Lung (tissue), 12 donors: ENCODE measurements around the gene PNPLA2. TPM values are rescaled to one million over a fixed set of nuclear protein-coding genes. Genes with fewer than 3 reads are reported as not detected.

Experiments
- ATAC-seq: fragments of 200-7000 bp; cut with Tn5 transposase; one replicate; pipeline ENCODE4 v1.9.1; 2020; ENCODE audit warnings: moderate number of reproducible peaks; ENCODE audit not compliant: insufficient read depth, low FRiP score
- DNase-seq, 3 donors: peaks; one replicate each; pipeline ENCODE4 v3.0.0-alpha.2; 2013 to 2017
- H3K27ac ChIP-seq, 2 donors: one replicate each; pipeline ENCODE4 v1.5.1; 2013; ENCODE audit warnings: mild to moderate bottlenecking in 2 of 2, moderate library complexity in 2 of 2, control low read depth in 1 of 2, inconsistent platforms in 1 of 2, low read depth in 1 of 2, low read length in 1 of 2
- H3K27me3 ChIP-seq, 3 donors: one replicate each; pipeline ENCODE4 v1.5.1; 2013; ENCODE audit warnings: low read length in 2 of 3; ENCODE audit not compliant: control insufficient read depth in 3 of 3, insufficient read depth in 3 of 3
- H3K36me3 ChIP-seq, 4 donors: one replicate each; pipeline ENCODE4 v1.5.1; 2013; ENCODE audit warnings: low read length in 4 of 4, mild to moderate bottlenecking in 1 of 4, moderate library complexity in 1 of 4; ENCODE audit not compliant: control insufficient read depth in 4 of 4, insufficient read depth in 4 of 4
- H3K4me1 ChIP-seq, 5 donors: one replicate each; pipeline ENCODE4 v1.5.1; 2013; ENCODE audit warnings: low read length in 5 of 5, mild to moderate bottlenecking in 2 of 5, moderate library complexity in 1 of 5; ENCODE audit not compliant: control insufficient read depth in 5 of 5, insufficient read depth in 5 of 5
- H3K4me3 ChIP-seq: one replicate; pipeline ENCODE4 v1.5.1; 2013; ENCODE audit warnings: mild to moderate bottlenecking, control low read depth, moderate library complexity
- H3K9ac ChIP-seq, 2 donors: one replicate each; pipeline ENCODE4 v1.5.1; 2013; ENCODE audit warnings: low read length in 2 of 2, control low read depth in 1 of 2; ENCODE audit not compliant: insufficient read depth in 1 of 2
- H3K9me3 ChIP-seq, 4 donors: one replicate each; pipeline ENCODE4 v1.5.1; 2013; ENCODE audit warnings: low read length in 3 of 4, mild to moderate bottlenecking in 1 of 4, moderate library complexity in 1 of 4; ENCODE audit not compliant: control insufficient read depth in 4 of 4, insufficient read depth in 3 of 4
- WGBS, 2 donors: extraction: QIAGEN DNeasy Blood & Tissue Kit; methylation state at CpG; one replicate each; pipeline ENCODE4 v1.1.7; 2013; 5-methylcytosine and 5-hydroxymethylcytosine counted together
- polyA plus RNA-seq, 2 donors: library from polyadenylated mRNA; stranded (reverse); fragments of 200-250 nt; gene quantifications; one replicate each; pipeline ENCODE4 v1.2.1, GENCODE V29; 2013
- total RNA-seq, 2 donors: library from RNA; depleted of rRNA in 1 of 2; stranded (reverse); fragments of >200 nt in 1 of 2; gene quantifications; one replicate each; pipeline ENCODE4 v1.2.1, GENCODE V29; 2014 to 2021
- TF ChIP-seq, protein P1 (sequence below): IDR thresholded peaks from 2 replicates; pipeline ENCODE4 v1.5.1; 2012; ENCODE audit warnings: mild to moderate bottlenecking; ENCODE audit errors: control extremely low read depth, extremely low read depth
- donor health status: control.
- donor health status: control.
- donor health status: Bipolar disorder and iron deficiency.
- donor health status: healthy.
- donor health status: DM: yes; HTN: yes; CAD: no.

PNPLA2 gene
- total and polyA plus RNA-seq, 4 donors, result 65.1 to 160 (median 84.2) TPM

DNA sequence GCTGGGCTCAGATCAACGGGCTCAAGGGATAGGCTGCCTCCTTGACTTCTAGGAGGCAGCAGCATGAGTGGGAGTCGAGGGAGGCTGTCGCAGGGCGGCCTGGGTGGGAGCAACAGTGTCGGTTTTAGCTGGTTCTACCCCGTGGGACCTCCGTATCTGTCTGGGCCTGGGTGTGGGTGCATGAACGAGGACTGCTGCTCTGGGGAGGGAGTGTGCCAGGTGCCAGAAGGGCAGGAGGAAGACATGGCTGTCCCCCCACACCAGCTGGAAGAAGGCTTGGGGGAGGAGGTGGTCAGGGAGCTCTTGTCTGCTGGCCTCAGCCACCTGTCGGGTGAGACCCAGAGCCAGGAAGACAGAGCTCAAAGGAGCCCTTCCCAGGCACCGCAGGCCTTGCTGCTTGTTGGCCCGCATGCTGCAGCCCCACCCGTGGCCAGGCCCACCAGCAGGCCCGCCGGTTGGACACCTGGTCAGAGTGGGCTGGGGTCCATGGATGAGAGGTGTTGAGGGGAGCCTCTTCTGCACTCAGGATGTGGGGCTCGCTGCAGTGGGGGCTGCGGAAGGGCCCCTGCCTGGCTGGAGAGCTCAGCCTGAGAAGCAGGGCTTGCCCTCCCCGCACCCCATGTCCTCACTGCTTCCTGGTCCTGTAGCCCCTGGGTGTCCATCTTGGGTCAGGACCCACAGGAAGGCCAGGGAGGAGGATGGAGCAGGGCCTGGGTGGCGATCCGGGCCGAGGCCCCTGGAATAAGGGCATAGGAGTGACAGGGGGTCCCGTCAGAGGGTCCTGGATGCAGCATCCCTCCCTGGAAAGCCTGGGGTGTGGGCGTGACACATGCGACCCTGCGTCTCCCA lies 32.3 kb upstream of the PNPLA2 start:
- H3K27me3 ChIP-seq, result no peaks in the 10 kb centered on the region
- peaks cover 0 to 7% (median 3%) of the 10 kb centered on the region in 5 donors for H3K4me1 ChIP-seq
- H3K27ac ChIP-seq, result no peak overlapping the region
- no peak overlapping the region for H3K9ac ChIP-seq
- H3K4me3 ChIP-seq, result no peak overlapping the region
- no peaks in the 10 kb centered on the region for H3K9me3 ChIP-seq
- TF ChIP-seq, protein P1, sequence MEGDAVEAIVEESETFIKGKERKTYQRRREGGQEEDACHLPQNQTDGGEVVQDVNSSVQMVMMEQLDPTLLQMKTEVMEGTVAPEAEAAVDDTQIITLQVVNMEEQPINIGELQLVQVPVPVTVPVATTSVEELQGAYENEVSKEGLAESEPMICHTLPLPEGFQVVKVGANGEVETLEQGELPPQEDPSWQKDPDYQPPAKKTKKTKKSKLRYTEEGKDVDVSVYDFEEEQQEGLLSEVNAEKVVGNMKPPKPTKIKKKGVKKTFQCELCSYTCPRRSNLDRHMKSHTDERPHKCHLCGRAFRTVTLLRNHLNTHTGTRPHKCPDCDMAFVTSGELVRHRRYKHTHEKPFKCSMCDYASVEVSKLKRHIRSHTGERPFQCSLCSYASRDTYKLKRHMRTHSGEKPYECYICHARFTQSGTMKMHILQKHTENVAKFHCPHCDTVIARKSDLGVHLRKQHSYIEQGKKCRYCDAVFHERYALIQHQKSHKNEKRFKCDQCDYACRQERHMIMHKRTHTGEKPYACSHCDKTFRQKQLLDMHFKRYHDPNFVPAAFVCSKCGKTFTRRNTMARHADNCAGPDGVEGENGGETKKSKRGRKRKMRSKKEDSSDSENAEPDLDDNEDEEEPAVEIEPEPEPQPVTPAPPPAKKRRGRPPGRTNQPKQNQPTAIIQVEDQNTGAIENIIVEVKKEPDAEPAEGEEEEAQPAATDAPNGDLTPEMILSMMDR, result no peak
- DNase-seq (no peak), ATAC-seq (no peak)
- peaks cover 0 to 4% (median 0%) of the 10 kb centered on the region in 4 donors for H3K36me3 ChIP-seq
- 81 to 89% methylated on average over 23 to 24 of the region's 24 CpGs for WGBS, 2 donors

DNA sequence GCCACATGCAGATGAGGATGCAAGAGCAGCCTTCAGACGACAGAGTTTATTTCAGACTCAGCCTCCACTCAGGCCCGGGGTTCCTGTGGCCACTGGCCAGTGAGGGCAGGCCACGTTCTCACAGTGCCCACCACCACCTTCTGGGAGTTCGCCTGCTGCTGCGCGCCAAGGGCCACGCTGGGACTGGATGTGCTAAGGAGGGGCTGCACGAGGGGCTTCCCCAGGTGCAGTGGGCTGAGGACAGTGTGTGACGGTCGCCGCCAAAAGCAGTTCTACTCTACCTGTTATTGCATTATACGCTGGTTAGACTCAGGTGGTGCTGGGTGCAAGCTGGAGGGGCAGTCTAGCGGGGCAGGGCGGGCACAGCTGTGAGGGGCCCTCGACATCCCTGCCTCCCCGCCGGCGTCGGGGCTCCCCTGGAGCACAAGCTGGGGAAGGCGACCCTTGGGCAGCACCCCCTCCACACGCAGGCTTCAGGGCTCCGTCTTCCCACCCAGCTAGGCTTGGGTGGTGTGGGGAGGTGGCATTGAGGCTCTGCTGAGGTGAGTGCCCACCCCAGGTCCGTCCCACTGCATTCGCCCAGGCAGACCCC lies 31.5 kb upstream of the PNPLA2 start:
- Histone ChIP-seq H3K27me3 (no peaks in the 10 kb centered on the region), H3K27ac (no peak overlapping the region), H3K4me1 (peaks cover 0 to 7% (median 3%) of the 10 kb centered on the region in 5 donors), H3K9ac (no peak overlapping the region), H3K36me3 (peaks cover 0 to 10% (median 3%) of the 10 kb centered on the region in 4 donors), H3K4me3 (no peak overlapping the region), H3K9me3 (no peaks in the 10 kb centered on the region)
- WGBS, 2 donors, result 89 to 92% methylated on average over 22 to 24 of the region's 24 CpGs
- DNase-seq (no peak), ATAC-seq (no peak)
- TF ChIP-seq, protein P1, result no peak

DNA sequence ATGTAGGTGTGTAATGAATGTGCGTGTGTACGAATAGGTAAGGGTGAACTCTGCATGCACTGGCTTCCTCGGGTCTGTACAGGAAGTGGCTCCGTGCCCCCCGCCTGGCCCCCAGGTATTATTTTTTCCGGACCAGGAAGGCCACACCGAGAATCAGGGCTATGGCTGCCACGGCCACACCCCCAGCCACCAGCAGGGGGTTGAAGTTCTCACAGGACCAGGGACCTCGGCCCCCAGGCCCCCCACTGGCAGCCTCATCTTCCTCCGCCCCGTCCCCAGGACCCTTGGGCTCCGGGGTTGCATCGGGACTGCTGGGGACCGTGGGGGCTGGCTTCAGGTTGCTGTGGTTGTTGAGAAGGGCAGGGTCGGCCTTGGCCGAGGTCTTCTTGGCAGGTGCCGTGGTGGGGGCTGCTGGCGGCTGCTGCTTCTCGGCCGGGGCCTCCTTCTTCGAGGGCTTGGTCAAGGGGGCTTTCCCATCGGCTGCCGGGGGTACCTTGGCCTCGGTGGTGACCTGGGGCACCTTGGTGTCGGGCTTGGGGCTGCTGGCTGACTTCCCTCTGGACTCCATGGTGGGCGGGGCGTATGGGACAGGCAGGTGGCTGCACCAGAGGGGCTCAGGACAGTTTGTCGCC lies 30.6 kb upstream of the PNPLA2 start:
- Histone ChIP-seq H3K4me3 (no peak overlapping the region), H3K27me3 (no peaks in the 10 kb centered on the region), H3K4me1 (peaks cover 0 to 7% (median 3%) of the 10 kb centered on the region in 5 donors), H3K9me3 (no peaks in the 10 kb centered on the region), H3K36me3 (peaks cover 0 to 16% (median 4%) of the 10 kb centered on the region in 4 donors), H3K27ac (no peak overlapping the region), H3K9ac (no peak overlapping the region)
- no peak for ATAC-seq
- no peak for DNase-seq
- TF ChIP-seq, protein P1, result no peak
- WGBS, 2 donors, result 55 to 59% methylated on average over 28 of the region's 28 CpGs
